GM18907 (cell line): ENCODE results near the gene ALG3.
A peak's percentile ranks its signal among the peaks of the same experiment; 100 is the strongest.
"Not testable (repeated sequence)": the region's sequence is repeated elsewhere in the genome, so short reads cannot be mapped to it uniquely, and the experiment has no call there.

Experiments used
- ATAC-seq: cut with Tn5 transposase; IDR thresholded peaks from one replicate; pipeline ENCODE4 v1.9.1; 2021; ENCODE audit warnings: mild to moderate bottlenecking, moderate library complexity; ENCODE audit not compliant: unreplicated experiment

ALG3 gene

GRCh38 chr3:184248454-184249411 lies at the start of gene ALG3:
Gene ALG3, minus strand, starts transcription at chr3:184248962. Its CDS starts 22 bp downstream, at chr3:184248940.
- peak; percentile 64 for ATAC-seq

- ATAC-seq, result no peak
Measured at GRCh38 chr3:184296616-184297015, 47.9 kb upstream of the ALG3 start.

- no peak for ATAC-seq
Measured at GRCh38 chr3:184295771-184296170, 47.0 kb upstream of the ALG3 start.

- no peak for ATAC-seq
Measured at GRCh38 chr3:184291738-184292445, 43.1 kb upstream of the ALG3 start.

DNA sequence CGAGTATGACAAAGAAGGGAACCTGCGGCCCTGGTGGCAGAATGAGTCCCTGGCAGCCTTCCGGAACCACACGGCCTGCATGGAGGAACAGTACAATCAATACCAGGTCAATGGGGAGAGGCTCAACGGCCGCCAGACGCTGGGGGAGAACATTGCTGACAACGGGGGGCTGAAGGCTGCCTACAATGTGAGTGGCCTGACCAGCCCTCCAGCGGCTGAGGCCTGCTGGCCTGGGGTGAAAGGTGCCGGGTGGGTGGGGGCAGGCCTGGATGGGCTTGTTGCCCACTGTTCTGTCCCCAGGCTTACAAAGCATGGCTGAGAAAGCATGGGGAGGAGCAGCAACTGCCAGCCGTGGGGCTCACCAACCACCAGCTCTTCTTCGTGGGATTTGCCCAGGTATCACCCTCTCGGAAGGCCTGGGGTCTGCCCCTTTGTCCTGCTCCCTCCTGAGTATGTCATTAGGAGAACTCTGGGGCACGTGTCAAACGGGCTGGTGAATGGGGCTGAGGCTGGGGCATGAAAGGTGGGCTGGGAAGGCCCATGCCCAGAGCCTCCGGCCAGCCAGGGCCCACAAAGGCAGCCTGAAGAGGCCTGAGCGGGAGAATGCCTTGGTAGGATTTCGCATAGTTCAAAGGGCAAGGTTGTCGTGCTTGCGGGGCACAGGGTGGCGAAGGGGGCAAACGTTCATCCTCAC lies 42.4 kb upstream of the ALG3 start:
- ATAC-seq, result no peak

GRCh38 chr3:184290331-184290730 lies 41.6 kb upstream of the ALG3 start:
- no peak for ATAC-seq

GRCh38 chr3:184289426-184289938 lies 40.7 kb upstream of the ALG3 start:
- ATAC-seq, result no peak

DNA sequence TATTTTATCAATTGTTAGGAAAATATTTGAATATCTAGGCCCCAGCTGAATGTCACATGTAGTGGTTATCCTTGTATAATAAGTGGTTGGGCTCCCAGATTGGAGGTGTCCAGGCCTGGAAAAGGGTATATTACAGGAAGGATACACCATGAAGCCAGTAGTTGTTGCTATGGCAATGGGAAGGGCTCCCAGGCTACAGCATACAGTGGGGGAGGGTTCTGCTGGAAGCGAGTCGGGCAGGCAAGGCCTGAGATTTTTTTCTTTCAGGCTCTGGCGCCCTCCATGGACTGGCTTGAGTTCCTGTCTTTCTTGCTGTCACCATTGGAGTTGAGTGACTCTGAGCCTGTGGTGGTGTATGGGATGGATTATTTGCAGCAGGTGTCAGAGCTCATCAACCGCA lies 35.9 kb upstream of the ALG3 start:
- ATAC-seq, result no peak

DNA sequence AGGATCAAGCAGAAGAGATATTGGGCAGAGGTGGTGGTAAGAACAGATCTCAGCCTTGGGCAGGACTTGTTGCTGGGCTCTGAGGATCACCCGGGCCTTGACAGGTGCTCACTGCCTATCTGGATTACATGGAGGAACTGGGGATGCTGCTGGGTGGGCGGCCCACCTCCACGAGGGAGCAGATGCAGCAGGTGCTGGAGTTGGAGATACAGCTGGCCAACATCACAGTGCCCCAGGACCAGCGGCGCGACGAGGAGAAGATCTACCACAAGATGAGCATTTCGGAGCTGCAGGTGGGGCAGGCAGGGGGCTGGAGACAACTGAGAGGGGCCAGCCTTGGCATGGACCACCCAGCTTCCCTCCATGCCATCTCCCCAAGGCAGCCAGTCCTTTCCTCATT lies 34.9 kb upstream of the ALG3 start:
- ATAC-seq, result no peak

GRCh38 chr3:184282941-184283340 lies 34.2 kb upstream of the ALG3 start:
- ATAC-seq, result no peak

- no peak for ATAC-seq
Measured at GRCh38 chr3:184277366-184277765, 28.6 kb upstream of the ALG3 start.

- ATAC-seq, result no peak
Measured at GRCh38 chr3:184275961-184276910, 27.5 kb upstream of the ALG3 start, which contains the start of gene ECE2. Gene ECE2, plus strand, starts transcription at chr3:184276022. Its CDS starts 132 bp downstream, at chr3:184276154.

DNA sequence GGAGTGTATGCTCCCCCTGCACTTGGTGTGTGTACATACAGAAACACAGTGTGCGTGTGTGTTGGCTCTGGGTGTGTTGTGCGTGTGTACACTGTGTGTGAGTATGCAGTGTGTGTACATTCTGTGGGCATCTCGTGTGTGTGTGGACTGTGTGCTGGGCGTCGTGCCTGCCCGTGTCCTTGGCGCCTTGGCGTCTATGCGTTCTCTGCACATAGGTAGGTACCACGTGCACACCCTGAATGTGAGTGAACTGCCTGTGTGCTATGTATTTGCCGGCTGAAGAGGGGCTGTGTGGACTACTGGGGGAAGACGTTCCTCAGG lies 26.6 kb upstream of the ALG3 start:
- ATAC-seq, result no peak

DNA sequence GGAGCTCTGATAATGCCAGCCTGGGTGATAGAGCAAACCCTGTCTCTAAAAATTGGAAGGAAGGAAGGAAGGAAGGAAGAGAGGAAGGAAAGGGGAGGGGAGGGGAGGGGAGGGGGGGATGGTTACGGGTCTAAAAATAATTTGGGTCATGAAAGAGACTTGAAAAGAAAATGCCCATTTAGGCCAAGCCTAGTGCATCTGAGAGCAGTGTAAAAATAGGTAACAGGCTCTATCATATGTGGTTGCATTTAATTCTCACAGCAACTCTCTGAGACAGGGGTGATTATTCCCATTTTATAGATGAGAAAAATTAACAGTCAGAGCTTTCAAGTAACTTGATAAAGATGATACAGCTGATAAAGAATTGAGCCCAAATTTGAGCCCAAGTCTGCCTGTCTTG lies 23.5 kb upstream of the ALG3 start:
- ATAC-seq, result no peak

DNA sequence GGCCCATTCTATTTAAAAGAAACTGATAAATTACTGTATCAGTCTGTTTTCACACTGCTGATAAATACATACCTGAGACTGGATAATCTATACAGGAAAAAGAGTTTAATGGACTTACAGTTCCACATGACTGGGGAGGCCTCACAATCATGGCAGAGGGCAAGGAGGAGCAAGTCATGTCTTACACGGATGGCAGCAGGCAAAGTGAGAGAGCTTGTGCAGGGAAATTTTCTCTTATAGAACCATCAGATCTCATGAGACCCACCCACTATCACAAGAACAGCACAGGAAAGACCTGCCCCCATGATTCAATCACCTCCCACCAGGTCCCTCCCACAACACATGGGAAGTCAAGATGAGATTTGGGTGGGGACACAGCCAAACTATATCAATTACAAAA lies 18.5 kb upstream of the ALG3 start:
- ATAC-seq, result not testable (repeated sequence)

DNA sequence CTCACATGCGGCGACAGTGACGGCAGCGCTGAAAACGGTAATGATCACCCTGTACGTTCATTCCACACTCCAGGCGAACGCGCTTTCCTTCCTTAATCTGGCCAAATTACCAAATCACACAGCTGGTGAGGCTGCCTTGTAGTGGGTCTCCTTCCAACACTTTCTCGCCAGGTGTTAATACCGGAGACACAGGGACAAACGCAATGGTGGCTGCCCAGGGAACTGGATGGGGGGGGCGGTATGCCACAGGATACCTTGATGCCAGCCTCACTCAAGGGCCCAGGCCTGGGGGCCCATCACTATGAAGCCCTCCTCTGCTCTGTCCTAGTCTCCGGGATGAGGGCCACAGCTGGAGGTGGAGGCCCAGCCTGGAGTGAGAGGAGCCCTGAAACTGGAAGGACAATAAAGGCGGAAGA lies 14.0 kb upstream of the ALG3 start:
- ATAC-seq, result no peak

DNA sequence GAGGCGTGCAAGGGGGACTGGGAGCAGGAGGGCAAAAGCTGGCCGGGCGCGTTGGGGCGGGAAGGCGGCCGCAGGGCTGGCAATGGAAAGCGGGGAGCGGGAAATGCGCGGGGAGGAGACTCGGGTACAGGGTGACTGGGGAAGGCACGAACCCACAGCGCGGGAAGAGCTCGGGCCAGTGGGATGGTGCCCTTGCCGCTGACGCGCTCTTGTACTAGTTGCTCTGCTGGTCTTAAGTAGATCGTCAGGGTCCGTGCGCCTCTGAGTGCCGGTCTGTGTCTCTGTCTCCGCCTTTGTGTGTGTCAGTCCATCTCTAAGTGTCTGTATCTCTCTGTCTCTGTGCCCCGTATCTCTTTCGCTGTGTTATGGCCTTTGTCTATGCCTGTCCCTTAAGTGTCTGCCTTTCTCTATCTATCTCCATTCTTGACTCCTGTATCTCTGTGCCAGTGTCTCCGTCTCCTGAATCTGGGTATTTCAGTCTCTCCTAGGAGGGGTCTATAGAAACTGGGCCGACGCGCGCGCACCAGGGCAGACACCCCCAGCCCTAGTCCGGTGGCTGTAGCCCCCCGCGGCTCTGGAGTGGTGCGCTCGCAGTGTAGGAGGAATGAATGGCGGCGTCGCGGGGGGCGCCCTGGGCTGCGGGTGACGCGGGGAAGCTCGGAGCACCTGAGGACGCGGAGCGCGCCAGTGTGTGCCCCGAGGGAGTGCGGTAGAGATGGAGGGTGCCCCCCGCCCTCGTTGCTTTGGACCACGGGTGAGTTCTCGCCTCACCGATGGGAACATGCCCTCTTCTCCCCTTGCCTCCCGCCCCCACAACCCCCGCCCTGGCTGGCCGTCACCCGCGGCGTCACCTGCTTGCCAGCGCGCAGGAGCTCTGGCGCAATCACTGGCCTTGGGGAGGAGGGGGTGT lies 13.3 kb upstream of the ALG3 start:
- no peak for ATAC-seq

- no peak for ATAC-seq
Measured at GRCh38 chr3:184261270-184261853, 12.6 kb upstream of the ALG3 start, which contains the start of gene CAMK2N2. Gene CAMK2N2, minus strand, starts transcription at chr3:184261553. Its CDS starts 268 bp downstream, at chr3:184261285.
